ENCODE measurements around the gene ROR1.

ROR1 gene

GRCh38 chr1:64087768-64088167 is 314.0 kb downstream of the ROR1 start:
- H3K27ac ChIP-seq = no peak overlapping the region
- TF ChIP-seq CTCF (IDR thresholded peaks at IDR 0.05) = no peak
- H3K36me3 ChIP-seq = no peaks in the 10 kb centered on the region
- no peak overlapping the region for H3K4me3 ChIP-seq (ENCODE audit: low read depth in 1 of 2, low read length in 1 of 2)
- H3K27me3 ChIP-seq = no peaks in the 10 kb centered on the region
- no peaks in the 10 kb centered on the region for H3K9me3 ChIP-seq
- no peaks in the 10 kb centered on the region for H3K4me1 ChIP-seq (ENCODE audit: control insufficient read depth in 1 of 2, insufficient read depth in 1 of 2, low read depth in 1 of 2, low read length in 1 of 2)

GRCh38 chr1:64090436-64090835 is 316.6 kb downstream of the ROR1 start:
- Histone ChIP-seq H3K27me3 (no peaks in the 10 kb centered on the region), H3K4me1 (ENCODE audit: control insufficient read depth in 1 of 2, insufficient read depth in 1 of 2, low read depth in 1 of 2, low read length in 1 of 2) (no peaks in the 10 kb centered on the region), H3K36me3 (no peaks in the 10 kb centered on the region), H3K4me3 (ENCODE audit: low read depth in 1 of 2, low read length in 1 of 2) (no peak overlapping the region), H3K9me3 (no peaks in the 10 kb centered on the region), H3K27ac (no peak overlapping the region)
- TF ChIP-seq CTCF (IDR thresholded peaks at IDR 0.05) = no peak

- no peak overlapping the region for H3K27ac ChIP-seq
- no peaks in the 10 kb centered on the region for H3K27me3 ChIP-seq
- no peaks in the 10 kb centered on the region for H3K9me3 ChIP-seq
- no peaks in the 10 kb centered on the region for H3K36me3 ChIP-seq
- H3K4me3 ChIP-seq (ENCODE audit: low read depth in 1 of 2, low read length in 1 of 2) = no peak overlapping the region
- H3K4me1 ChIP-seq (ENCODE audit: control insufficient read depth in 1 of 2, insufficient read depth in 1 of 2, low read depth in 1 of 2, low read length in 1 of 2) = no peaks in the 10 kb centered on the region
- TF ChIP-seq CTCF (IDR thresholded peaks at IDR 0.05) = no peak
Observed at GRCh38 chr1:64092851-64093371, 319.1 kb downstream of the ROR1 start.

GRCh38 chr1:64093941-64094340 is 320.1 kb downstream of the ROR1 start:
- H3K4me3 ChIP-seq (ENCODE audit: low read depth in 1 of 2, low read length in 1 of 2) = no peak overlapping the region
- TF ChIP-seq CTCF (IDR thresholded peaks at IDR 0.05) = no peak
- no peaks in the 10 kb centered on the region for H3K9me3 ChIP-seq
- H3K36me3 ChIP-seq = no peaks in the 10 kb centered on the region
- no peaks in the 10 kb centered on the region for H3K27me3 ChIP-seq
- no peaks in the 10 kb centered on the region for H3K4me1 ChIP-seq (ENCODE audit: control insufficient read depth in 1 of 2, insufficient read depth in 1 of 2, low read depth in 1 of 2, low read length in 1 of 2)
- no peak overlapping the region for H3K27ac ChIP-seq

- no peaks in the 10 kb centered on the region for H3K27me3 ChIP-seq
- H3K4me1 ChIP-seq (ENCODE audit: control insufficient read depth in 1 of 2, insufficient read depth in 1 of 2, low read depth in 1 of 2, low read length in 1 of 2) = no peaks in the 10 kb centered on the region
- no peak overlapping the region for H3K27ac ChIP-seq
- no peaks in the 10 kb centered on the region for H3K36me3 ChIP-seq
- TF ChIP-seq CTCF (IDR thresholded peaks at IDR 0.05) = no peak
- no peaks in the 10 kb centered on the region for H3K9me3 ChIP-seq
- no peak overlapping the region for H3K4me3 ChIP-seq (ENCODE audit: low read depth in 1 of 2, low read length in 1 of 2)
Observed at GRCh38 chr1:64095832-64096231, 322.0 kb downstream of the ROR1 start.

GRCh38 chr1:64097859-64098258 is 324.0 kb downstream of the ROR1 start:
- H3K36me3 ChIP-seq = no peaks in the 10 kb centered on the region
- no peaks in the 10 kb centered on the region for H3K4me1 ChIP-seq (ENCODE audit: control insufficient read depth in 1 of 2, insufficient read depth in 1 of 2, low read depth in 1 of 2, low read length in 1 of 2)
- no peaks in the 10 kb centered on the region for H3K27me3 ChIP-seq
- no peaks in the 10 kb centered on the region for H3K9me3 ChIP-seq
- no peak for TF ChIP-seq CTCF (IDR thresholded peaks at IDR 0.05)
- H3K27ac ChIP-seq = no peak overlapping the region
- no peak overlapping the region for H3K4me3 ChIP-seq (ENCODE audit: low read depth in 1 of 2, low read length in 1 of 2)

Data from neutrophil (primary cell).